Measurements from ENCODE around the gene TAS2R10.

DNA sequence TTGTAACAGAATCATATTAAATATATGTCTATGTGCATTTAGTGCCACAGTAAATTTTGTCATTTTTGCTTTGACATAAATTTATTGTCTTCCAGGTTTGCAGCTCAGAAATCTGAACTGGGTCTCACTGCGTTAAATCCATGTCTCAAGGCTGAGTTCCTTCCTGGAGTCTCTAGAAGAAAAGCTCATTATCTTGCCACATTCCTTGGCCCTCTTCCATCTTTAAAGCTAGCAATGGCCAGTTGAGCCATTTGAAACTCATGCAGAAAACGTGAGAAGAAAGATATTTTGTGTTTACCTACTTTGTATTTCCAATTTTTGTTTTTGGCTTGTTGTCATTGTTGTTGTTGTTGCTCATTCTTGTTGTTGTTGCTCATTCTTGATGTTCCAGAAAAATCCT is 47.2 kb upstream of the TAS2R10 start:
- TF ChIP-seq CTCF (IDR thresholded peaks at IDR 0.05; ENCODE audit: low read depth, low read length) = no peak
- no peak for TF ChIP-seq MAX (IDR thresholded peaks at IDR 0.05; ENCODE audit: low read depth, low read length)
- no peak for TF ChIP-seq POLR2A (IDR thresholded peaks at IDR 0.05; ENCODE audit: extremely low read depth, insufficient read length)
